NCI-H524 (cell line): ENCODE results near the gene VWA1.
"Not testable (repeated sequence)": the region's sequence is repeated elsewhere in the genome, so short reads cannot be mapped to it uniquely, and the experiment has no call there.

Source experiments
- DNase-seq, 2 experiments: peaks; one replicate each; lab custom pipeline; 2025; lab: John Stamatoyannopoulos, UW

Gene VWA1

GRCh38 chr1:1402901-1403392, 32.5 kb upstream of the VWA1 start:
- DNase-seq, result not testable (repeated sequence)

GRCh38 chr1:1403653-1404052, 31.8 kb upstream of the VWA1 start:
- DNase-seq, result no peak

- DNase-seq, result no peak
These were observed 29.2 kb upstream of the VWA1 start for GRCh38 chr1:1406101-1406820.

GRCh38 chr1:1406821-1407635, 28.5 kb upstream of the VWA1 start, which contains the start of gene MRPL20:
TSS of gene MRPL20 (minus strand) at chr1:1407293. CDS start at chr1:1407217, 76 bp downstream.
- peak; percentile 63 to 89 for DNase-seq

GRCh38 chr1:1407636-1408318, 27.7 kb upstream of the VWA1 start:
- no peak for DNase-seq

GRCh38 chr1:1410238-1410637, 25.3 kb upstream of the VWA1 start:
- not testable (repeated sequence) for DNase-seq

- no peak for DNase-seq
These were observed 23.9 kb upstream of the VWA1 start for GRCh38 chr1:1411626-1412025.

GRCh38 chr1:1412311-1412902, 23.1 kb upstream of the VWA1 start:
- not testable (repeated sequence) for DNase-seq

- DNase-seq, result no peak
These were observed 19.7 kb upstream of the VWA1 start for GRCh38 chr1:1415751-1416150.

GRCh38 chr1:1417396-1417795, 18.1 kb upstream of the VWA1 start:
- peak in 1 of 2 experiments; percentile 28 for DNase-seq

- DNase-seq, result not testable (repeated sequence)
These were observed 17.5 kb upstream of the VWA1 start for GRCh38 chr1:1417825-1418463.

GRCh38 chr1:1418464-1419362, 16.8 kb upstream of the VWA1 start:
- DNase-seq, result no peak

- no peak for DNase-seq
These were observed 16.1 kb upstream of the VWA1 start for GRCh38 chr1:1419363-1419812.

- no peak for DNase-seq
These were observed 15.5 kb upstream of the VWA1 start for GRCh38 chr1:1419813-1420653.

GRCh38 chr1:1420654-1421141, 14.8 kb upstream of the VWA1 start:
- peak in 1 of 2 experiments; percentile 48 for DNase-seq

GRCh38 chr1:1421147-1421906, 14.2 kb upstream of the VWA1 start, which contains the start of gene ANKRD65:
TSS of gene ANKRD65 (minus strand) at chr1:1421276. CDS start at chr1:1421005, 271 bp downstream.
- DNase-seq, result peak; percentile 85 to 94

GRCh38 chr1:1421907-1422464, 13.5 kb upstream of the VWA1 start:
- no peak for DNase-seq
